Measurements from ENCODE around the gene PRH2. TPM values are rescaled to one million over a fixed set of nuclear protein-coding genes. Genes with fewer than 3 reads are reported as not detected.

PRH2 gene
- polyA plus RNA-seq, 3 donors = not detected

GRCh38 chr12:10967409-10967808 is 38.4 kb downstream of the PRH2 start:
- Mint-ChIP-seq H3K9me3 (peaks cover 0 to 7% (median 0%) of the 10 kb centered on the region in 7 donors), H3K4me3 (no peak overlapping the region), H3K36me3 (no peaks in the 10 kb centered on the region), H3K27me3 (ENCODE audit: low read depth in 3 of 3) (no peaks in the 10 kb centered on the region), H3K4me1 (peaks cover 3% of the 10 kb centered on the region), H3K27ac (no peak overlapping the region)
- no peak for TF ChIP-seq CTCF (IDR thresholded peaks at IDR 0.05)
- DNase-seq = no peak
- no peaks in the 10 kb centered on the region for H3K9me3 ChIP-seq (replicated peaks in 1 of 2; ENCODE audit: control insufficient read depth in 1 of 2, insufficient read depth in 1 of 2, low read length in 2 of 2)
- no peaks in the 10 kb centered on the region for H4K20me1 ChIP-seq (ENCODE audit: insufficient read depth, low read length)
- H3K4me2 ChIP-seq (replicated peaks; ENCODE audit: extremely low read depth, low read length, poor library complexity, severe bottlenecking) = no peak overlapping the region
- H3K27ac ChIP-seq (ENCODE audit: low read depth in 1 of 2, low read length in 2 of 2) = no peak overlapping the region
- intact Hi-C loops (cut with micrococcal nuclease) = no loop called here
- H2AFZ ChIP-seq (ENCODE audit: insufficient read depth, low read depth, low read length, poor library complexity, severe bottlenecking) = no peak overlapping the region
- no peak overlapping the region for H3K9ac ChIP-seq (ENCODE audit: insufficient read depth, low read length, poor library complexity, severe bottlenecking)
- no peaks in the 10 kb centered on the region for H3K79me2 ChIP-seq (ENCODE audit: insufficient read depth, low read length)
- no peaks in the 10 kb centered on the region for H3K27me3 ChIP-seq (ENCODE audit: control insufficient read depth in 2 of 2, insufficient read depth in 2 of 2, low read length in 2 of 2)
- no peak overlapping the region for H3K4me3 ChIP-seq (replicated peaks in 1 of 3; ENCODE audit: low read depth in 2 of 3, low read length in 3 of 3)
- no peaks in the 10 kb centered on the region for H3K4me1 ChIP-seq (ENCODE audit: control insufficient read depth in 1 of 2, insufficient read depth in 2 of 2, low read length in 2 of 2)
- no peaks in the 10 kb centered on the region for H3K36me3 ChIP-seq (replicated peaks in 1 of 2; ENCODE audit: control insufficient read depth in 1 of 2, insufficient read depth in 2 of 2, low read length in 2 of 2)
- WGBS (ENCODE audit: insufficient coverage) = 71% methylated on average over 1 of the region's 2 CpGs

GRCh38 chr12:10968765-10969456 is 39.9 kb downstream of the PRH2 start:
- Mint-ChIP-seq H3K27me3 (ENCODE audit: low read depth in 3 of 3) (no peaks in the 10 kb centered on the region), H3K27ac (no peak overlapping the region), H3K9me3 (peaks cover 0 to 3% (median 0%) of the 10 kb centered on the region in 7 donors), H3K36me3 (peaks cover 0 to 3% of the 10 kb centered on the region in 2 donors), H3K4me3 (no peak overlapping the region), H3K4me1 (peaks cover 3% of the 10 kb centered on the region)
- Histone ChIP-seq H3K9ac (ENCODE audit: insufficient read depth, low read length, poor library complexity, severe bottlenecking) (no peak overlapping the region), H3K79me2 (ENCODE audit: insufficient read depth, low read length) (no peaks in the 10 kb centered on the region), H2AFZ (ENCODE audit: insufficient read depth, low read depth, low read length, poor library complexity, severe bottlenecking) (no peak overlapping the region), H3K4me3 (replicated peaks in 1 of 3; ENCODE audit: low read depth in 2 of 3, low read length in 3 of 3) (no peak overlapping the region), H3K27ac (ENCODE audit: low read depth in 1 of 2, low read length in 2 of 2) (no peak overlapping the region), H3K4me1 (ENCODE audit: control insufficient read depth in 1 of 2, insufficient read depth in 2 of 2, low read length in 2 of 2) (no peaks in the 10 kb centered on the region), H3K9me3 (replicated peaks in 1 of 2; ENCODE audit: control insufficient read depth in 1 of 2, insufficient read depth in 1 of 2, low read length in 2 of 2) (no peaks in the 10 kb centered on the region), H3K4me2 (replicated peaks; ENCODE audit: extremely low read depth, low read length, poor library complexity, severe bottlenecking) (no peak overlapping the region), H3K27me3 (ENCODE audit: control insufficient read depth in 2 of 2, insufficient read depth in 2 of 2, low read length in 2 of 2) (no peaks in the 10 kb centered on the region), H4K20me1 (ENCODE audit: insufficient read depth, low read length) (no peaks in the 10 kb centered on the region), H3K36me3 (replicated peaks in 1 of 2; ENCODE audit: control insufficient read depth in 1 of 2, insufficient read depth in 2 of 2, low read length in 2 of 2) (no peaks in the 10 kb centered on the region)
- DNase-seq = no peak
- intact Hi-C loops (cut with micrococcal nuclease) = no loop called here
- WGBS (ENCODE audit: insufficient coverage) = 96% methylated on average over 8 of the region's 15 CpGs
- TF ChIP-seq CTCF (IDR thresholded peaks at IDR 0.05) = no peak

Measured in CD14-positive monocyte (primary cell).